NCI-H526 treated with DMSO at 0.1 percent for 48 hours (cell line): ENCODE measurements around the gene CDC14B.
"Not testable (repeated sequence)": the region's sequence is repeated elsewhere in the genome, so short reads cannot be mapped to it uniquely, and the experiment has no call there.

ENCODE experiments used
- DNase-seq: peaks from one replicate; lab custom pipeline; 2025; lab: John Stamatoyannopoulos, UW

CDC14B gene

DNA sequence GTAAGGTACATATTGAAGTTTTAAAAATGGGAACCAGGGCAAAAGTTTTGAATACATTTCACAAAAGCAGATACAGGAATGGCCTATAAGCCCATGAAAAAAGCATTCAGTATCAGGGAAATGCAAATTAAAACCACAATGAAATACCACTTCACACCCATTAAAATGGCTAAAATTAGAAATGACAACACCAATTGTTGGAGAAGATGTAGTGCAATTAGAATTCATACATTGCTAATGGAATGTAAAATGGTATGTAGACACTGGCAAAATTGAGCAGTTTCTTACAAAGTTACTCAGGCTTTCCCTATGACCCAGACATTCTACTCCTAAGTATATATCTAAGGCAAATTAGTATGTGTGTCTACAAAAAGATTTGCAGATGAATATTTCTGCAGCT lies 34.2 kb downstream of the CDC14B start:
- no peak for DNase-seq

GRCh38 chr9:96582199-96582598 lies 37.4 kb downstream of the CDC14B start:
- DNase-seq, result not testable (repeated sequence)

DNA sequence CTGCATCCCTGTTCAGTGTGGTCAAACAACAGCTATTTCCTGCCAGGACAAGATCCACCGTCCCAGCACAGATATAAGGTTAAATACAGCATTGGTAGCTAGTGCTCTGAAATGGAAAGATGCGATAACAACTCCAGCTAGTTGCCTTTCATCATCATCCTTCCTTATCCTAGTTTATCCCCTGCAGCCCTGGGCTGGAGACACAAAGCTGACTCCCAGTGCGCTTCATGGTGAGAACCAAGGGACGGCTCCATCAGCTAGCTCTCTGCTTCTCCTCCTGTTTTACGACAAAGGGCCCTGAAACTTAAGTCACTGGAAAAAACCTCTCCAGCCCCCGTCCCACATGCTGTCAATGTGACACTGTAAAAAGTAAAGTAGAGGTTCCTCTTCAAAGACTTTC lies 37.9 kb downstream of the CDC14B start:
- no peak for DNase-seq

DNA sequence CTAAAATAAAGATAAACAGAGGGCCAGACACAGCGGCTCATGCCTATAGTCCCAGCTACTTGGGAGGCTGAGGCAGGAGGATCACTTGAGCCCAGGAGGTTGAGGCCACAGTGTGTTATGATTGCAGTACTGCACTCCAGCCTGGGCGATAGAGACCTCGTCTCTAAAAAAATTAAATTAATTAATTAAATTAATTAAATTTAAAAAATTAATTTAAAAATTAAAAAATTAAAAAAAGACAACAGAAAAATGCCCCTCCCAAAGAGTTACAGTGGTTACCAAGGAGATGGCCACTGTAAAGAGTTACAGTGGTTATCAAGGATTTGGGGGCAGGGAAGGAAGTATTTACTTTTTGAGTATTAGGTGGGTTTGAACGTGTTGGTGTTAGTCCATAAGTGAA lies 38.3 kb downstream of the CDC14B start:
- DNase-seq, result no peak

GRCh38 chr9:96574931-96575351 lies 44.7 kb downstream of the CDC14B start:
- DNase-seq, result no peak

GRCh38 chr9:96574455-96574854 lies 45.2 kb downstream of the CDC14B start:
- DNase-seq, result no peak

DNA sequence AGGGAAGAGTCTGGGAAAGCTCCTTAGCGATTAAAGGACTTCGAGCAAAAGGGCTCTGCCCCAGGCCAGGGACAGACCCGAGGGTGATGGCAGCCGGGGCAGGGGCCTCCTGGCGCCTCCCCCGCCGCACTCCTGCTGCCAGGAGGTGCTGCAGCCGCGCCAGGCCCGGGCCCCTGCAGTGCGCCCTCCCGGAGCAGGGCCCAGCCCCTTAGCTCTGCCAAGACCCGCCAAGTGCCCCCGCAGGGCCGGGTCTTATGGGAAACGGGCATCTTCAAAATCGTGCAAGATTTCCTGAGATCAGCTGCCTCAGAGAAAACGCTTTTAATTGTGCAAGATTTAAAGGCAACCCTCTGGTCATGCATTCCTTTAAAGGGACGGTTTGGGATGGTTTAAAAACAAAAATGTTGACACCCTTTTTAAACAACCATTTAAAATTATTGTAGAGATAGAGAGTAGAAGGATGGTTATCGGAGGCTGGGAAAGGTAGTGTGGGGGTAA lies 52.4 kb downstream of the CDC14B start:
- no peak for DNase-seq

- DNase-seq, result no peak
Measured at GRCh38 chr9:96566498-96567202, 53.0 kb downstream of the CDC14B start.

- no peak for DNase-seq
Measured at GRCh38 chr9:96565671-96566497, 53.8 kb downstream of the CDC14B start.

- no peak for DNase-seq
Measured at GRCh38 chr9:96564217-96564616, 55.4 kb downstream of the CDC14B start.

- DNase-seq, result no peak
Measured at GRCh38 chr9:96559339-96559943, 60.2 kb downstream of the CDC14B start.

DNA sequence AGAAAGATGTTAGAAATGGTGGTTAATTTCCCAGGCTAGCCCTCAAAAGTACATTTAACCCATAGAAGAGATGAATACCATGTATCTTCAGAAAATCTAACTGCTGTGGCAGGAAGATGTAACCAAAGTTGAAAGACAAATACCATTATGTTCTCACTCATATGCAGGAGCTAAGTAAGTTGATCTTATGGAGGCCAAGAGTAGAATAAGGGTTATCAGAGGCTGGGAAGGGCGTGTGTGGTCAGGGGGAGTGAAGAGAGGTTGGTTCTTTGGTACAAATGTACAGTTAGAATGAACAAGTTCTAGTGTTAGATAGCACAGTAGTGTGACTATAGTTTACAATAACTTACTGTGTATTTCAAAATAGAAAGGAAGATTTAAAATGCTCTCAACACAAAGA lies 61.7 kb downstream of the CDC14B start:
- DNase-seq, result no peak

DNA sequence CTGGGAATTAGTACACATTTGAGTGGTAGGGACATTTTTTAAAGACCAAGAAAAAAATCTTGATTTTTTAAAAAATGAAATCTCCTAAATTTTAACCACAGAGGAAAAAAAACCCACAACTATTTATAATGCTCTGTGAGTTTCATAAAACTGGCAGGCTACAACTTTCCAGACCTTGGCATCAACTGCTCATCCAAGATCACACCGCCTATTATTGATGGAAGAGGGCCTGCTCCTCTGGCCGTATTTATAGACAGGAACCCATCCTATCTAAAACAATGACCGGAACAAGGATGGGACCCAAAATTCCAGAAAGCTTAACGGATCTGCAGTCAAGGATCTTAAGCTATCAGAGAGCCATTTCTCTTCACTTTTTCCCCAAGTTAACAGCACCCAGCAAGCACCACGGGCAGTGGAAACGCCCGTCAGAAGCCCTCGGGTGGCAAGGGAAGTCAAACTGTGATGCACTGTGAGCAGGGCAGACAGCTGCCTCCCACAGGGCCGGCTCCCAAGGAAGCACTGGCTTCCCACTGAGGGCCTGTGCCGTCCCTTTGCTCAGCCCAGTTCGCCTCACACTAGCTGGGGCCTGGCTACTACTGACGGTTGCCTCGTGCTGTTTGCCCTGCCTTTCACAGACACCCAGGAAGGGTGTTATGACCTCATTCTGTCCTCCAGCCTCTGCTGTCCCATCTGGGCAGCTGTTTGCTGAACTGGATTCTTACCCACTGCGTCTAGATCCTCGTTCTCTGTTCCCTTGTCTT lies 62.8 kb downstream of the CDC14B start:
- DNase-seq, result no peak

- DNase-seq, result no peak
Measured at GRCh38 chr9:96555567-96556386, 63.9 kb downstream of the CDC14B start.

DNA sequence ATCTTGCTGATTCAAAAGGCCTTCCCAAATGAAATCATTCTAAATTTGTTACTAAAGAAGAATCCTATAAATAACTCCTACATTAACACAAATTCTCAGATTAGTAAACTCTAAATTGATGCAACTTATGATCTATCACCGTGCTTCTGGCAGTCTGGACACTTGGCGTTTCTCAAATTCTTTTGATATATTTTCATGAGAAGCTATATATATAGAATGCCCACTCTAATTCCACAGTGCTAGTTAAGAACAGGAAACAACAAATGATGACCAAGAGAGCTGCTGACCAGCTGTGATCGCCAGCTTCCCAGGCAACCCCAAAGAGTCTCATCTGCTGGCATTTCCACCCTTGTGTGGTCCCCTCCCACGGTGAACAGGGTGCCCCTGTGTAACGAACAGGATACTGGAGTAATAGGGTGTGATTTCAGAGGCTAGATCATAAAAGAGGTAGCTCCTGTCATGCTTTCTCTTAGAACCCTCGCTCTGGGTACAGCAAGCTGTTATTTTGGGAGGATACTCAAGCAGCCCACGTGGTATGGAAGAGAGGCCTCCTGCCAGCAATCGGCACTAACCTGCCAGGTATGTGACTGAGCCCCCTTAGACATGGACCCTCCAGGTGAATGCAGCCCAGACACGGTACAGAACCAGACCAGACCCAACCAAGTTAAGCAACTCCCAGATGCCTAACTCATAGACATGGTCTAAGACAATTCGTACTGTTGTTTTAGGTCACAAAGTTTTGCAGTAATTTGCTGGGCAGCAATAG lies 64.7 kb downstream of the CDC14B start:
- no peak for DNase-seq

DNA sequence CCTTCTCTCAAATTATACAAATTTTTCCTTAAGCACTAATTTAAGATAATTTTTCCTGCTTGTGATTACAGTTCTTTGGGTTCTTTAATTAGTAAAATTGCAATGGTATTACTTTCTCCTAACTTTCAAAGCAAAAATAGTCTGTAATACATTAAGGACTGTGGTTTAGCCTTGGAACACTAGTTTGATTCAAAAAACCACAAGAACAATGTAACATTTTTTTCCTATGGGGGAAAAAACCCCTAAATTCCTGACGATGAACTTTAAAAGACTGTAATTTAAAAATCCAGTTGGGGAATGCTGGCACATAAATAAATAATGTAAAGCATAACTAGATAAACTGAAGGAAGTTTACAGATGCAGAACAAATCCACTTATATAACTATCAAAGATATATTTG lies 65.3 kb downstream of the CDC14B start:
- DNase-seq, result no peak

DNA sequence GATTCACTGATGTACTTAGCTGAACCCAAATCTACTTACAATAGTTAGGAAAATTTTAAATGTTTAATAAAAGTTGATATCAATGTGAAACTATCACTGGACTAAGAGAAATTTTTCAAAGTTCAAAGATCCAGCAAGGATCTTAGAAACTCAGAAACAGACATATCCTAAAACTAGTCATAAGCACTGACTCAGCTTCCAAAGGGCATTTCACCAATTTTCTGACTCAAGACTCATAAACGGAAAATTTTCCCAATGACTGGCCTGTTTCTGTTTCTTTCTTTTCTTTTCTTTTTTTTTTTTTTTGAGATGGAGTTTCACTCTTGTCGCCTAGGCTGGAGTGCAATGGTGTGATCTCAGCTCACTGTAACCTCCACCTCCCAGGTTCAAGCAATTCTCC lies 66.6 kb downstream of the CDC14B start:
- no peak for DNase-seq

- no peak for DNase-seq
Measured at GRCh38 chr9:96551403-96551802, 68.2 kb downstream of the CDC14B start.

DNA sequence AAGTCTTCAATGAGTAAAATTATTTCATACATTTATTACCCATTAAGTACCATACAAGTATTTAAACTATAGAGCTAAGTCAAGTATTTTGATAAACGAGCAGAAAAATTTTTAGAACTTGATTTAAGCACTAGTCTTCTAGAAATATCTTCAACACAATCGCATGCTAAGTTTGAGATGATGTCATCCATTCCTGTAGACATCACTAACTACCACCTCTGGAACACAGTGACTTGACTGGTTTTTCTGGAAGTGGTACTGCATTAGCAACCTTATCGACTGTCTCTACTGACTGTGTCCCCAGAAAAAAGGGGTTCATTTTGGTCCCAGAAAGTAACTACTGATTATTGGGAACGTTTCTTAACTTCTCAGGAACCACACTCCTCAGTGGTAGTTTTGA lies 69.0 kb downstream of the CDC14B start:
- no peak for DNase-seq

GRCh38 chr9:96543131-96543530 lies 76.5 kb downstream of the CDC14B start:
- DNase-seq, result not testable (repeated sequence)
